ENCODE data around the gene PGS1. TPM values are rescaled to one million over a fixed set of nuclear protein-coding genes. Genes with fewer than 3 reads are reported as not detected.

The PGS1 gene
- total and polyA plus RNA-seq, 5 donors from 2014 or later: 29.6 to 50.1 (median 32.3) TPM

GRCh38 chr17:78430892-78431691, 52.6 kb downstream of the PGS1 start:
- Histone ChIP-seq H3K27ac (ENCODE audit: insufficient read depth, low read length, poor library complexity, severe bottlenecking) (no peak overlapping the region), H3K4me1 (ENCODE audit: control insufficient read depth, insufficient read depth, low read length, poor library complexity, severe bottlenecking) (no peaks in the 10 kb centered on the region), H3K36me3 (ENCODE audit: control insufficient read depth, insufficient read depth, low read length) (peaks cover 28% of the 10 kb centered on the region), H3K27me3 (ENCODE audit: control insufficient read depth, insufficient read depth, low read length) (no peaks in the 10 kb centered on the region), H3K4me3 (ENCODE audit: low read depth, low read length) (no peak overlapping the region), H3K9me3 (ENCODE audit: control insufficient read depth in 2 of 2, low read length in 2 of 2) (no peaks in the 10 kb centered on the region)
- H3K36me3 Mint-ChIP-seq: peaks cover 11% of the 10 kb centered on the region
- H3K27ac Mint-ChIP-seq: peak overlapping the region in 1 of 3 donors; percentile 63
- DNase-seq: no peak
- H3K9me3 Mint-ChIP-seq: no peaks in the 10 kb centered on the region
- H3K27me3 Mint-ChIP-seq: no peaks in the 10 kb centered on the region
- peaks cover 0 to 5% (median under 1%) of the 10 kb centered on the region in 4 donors for H3K4me1 Mint-ChIP-seq
- H3K4me3 Mint-ChIP-seq: no peak overlapping the region
- ATAC-seq (ENCODE audit: low read depth in 2 of 2): no peak

- Histone ChIP-seq H3K4me1 (ENCODE audit: control insufficient read depth, insufficient read depth, low read length, poor library complexity, severe bottlenecking) (no peaks in the 10 kb centered on the region), H3K4me3 (ENCODE audit: low read depth, low read length) (no peak overlapping the region), H3K9me3 (ENCODE audit: control insufficient read depth in 2 of 2, low read length in 2 of 2) (no peaks in the 10 kb centered on the region), H3K27me3 (ENCODE audit: control insufficient read depth, insufficient read depth, low read length) (no peaks in the 10 kb centered on the region), H3K36me3 (ENCODE audit: control insufficient read depth, insufficient read depth, low read length) (peaks cover 22% of the 10 kb centered on the region), H3K27ac (ENCODE audit: insufficient read depth, low read length, poor library complexity, severe bottlenecking) (no peak overlapping the region)
- Mint-ChIP-seq H3K4me1 (peaks cover 0 to 5% (median under 1%) of the 10 kb centered on the region in 4 donors), H3K36me3 (peaks cover 11% of the 10 kb centered on the region), H3K9me3 (no peaks in the 10 kb centered on the region), H3K4me3 (no peak overlapping the region), H3K27ac (no peak overlapping the region), H3K27me3 (no peaks in the 10 kb centered on the region)
- ATAC-seq (ENCODE audit: low read depth in 2 of 2) (no peak), DNase-seq (no peak)
Measured at GRCh38 chr17:78431692-78431958, 53.2 kb downstream of the PGS1 start.

- H3K36me3 Mint-ChIP-seq: peaks cover 11% of the 10 kb centered on the region
- no peak overlapping the region for H3K4me3 Mint-ChIP-seq
- no peak overlapping the region for H3K4me3 ChIP-seq (ENCODE audit: low read depth, low read length)
- H3K9me3 Mint-ChIP-seq: no peaks in the 10 kb centered on the region
- peaks cover 14% of the 10 kb centered on the region for H3K36me3 ChIP-seq (ENCODE audit: control insufficient read depth, insufficient read depth, low read length)
- no peak overlapping the region for H3K27ac ChIP-seq (ENCODE audit: insufficient read depth, low read length, poor library complexity, severe bottlenecking)
- H3K27me3 Mint-ChIP-seq: no peaks in the 10 kb centered on the region
- H3K4me1 Mint-ChIP-seq: peaks cover 0 to 5% (median under 1%) of the 10 kb centered on the region in 4 donors
- H3K9me3 ChIP-seq (ENCODE audit: control insufficient read depth in 2 of 2, low read length in 2 of 2): no peaks in the 10 kb centered on the region
- H3K27ac Mint-ChIP-seq: peak overlapping the region in 1 of 3 donors; percentile 56
- no peak for DNase-seq
- ATAC-seq (ENCODE audit: low read depth in 2 of 2): no peak
- H3K27me3 ChIP-seq (ENCODE audit: control insufficient read depth, insufficient read depth, low read length): no peaks in the 10 kb centered on the region
- H3K4me1 ChIP-seq (ENCODE audit: control insufficient read depth, insufficient read depth, low read length, poor library complexity, severe bottlenecking): no peaks in the 10 kb centered on the region
Measured at GRCh38 chr17:78432226-78433012, 54.0 kb downstream of the PGS1 start.

DNA sequence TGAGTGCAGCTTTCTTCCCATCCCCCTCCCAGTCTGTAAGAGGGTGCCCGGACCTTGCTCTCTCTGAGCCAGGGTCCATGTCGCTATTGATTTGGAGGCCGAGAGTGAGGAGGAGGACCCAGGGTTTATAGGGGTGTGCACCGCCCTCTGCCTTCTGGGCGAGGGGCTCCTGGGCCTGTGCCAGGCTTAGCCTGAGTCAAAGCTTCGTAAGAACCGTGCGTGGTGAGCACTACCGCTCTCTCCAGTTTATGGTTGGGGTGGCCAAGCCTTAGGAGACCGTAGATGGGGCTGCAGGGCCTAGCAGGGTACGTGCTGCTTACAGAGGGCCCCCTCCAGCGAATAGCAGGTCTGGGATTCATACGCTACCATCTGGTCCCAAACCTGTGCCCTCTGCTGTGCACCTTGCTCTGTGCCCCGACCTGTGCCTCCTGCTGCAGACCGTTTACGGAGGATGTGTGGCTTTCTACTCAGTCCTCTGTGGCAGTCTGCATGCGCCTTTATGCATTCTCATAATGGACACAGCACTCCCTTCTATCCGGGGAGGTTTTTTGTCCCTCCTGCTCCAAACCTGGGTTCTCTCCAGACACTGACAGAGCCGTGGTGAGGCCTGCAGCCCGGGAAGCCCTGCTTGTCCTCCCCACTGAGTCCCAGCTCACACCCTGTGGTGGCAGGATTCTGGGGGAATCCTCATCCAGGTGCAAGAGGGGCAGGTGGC, 54.7 kb downstream of the PGS1 start:
- DNase-seq (no peak), ATAC-seq (ENCODE audit: low read depth in 2 of 2) (no peak)
- Mint-ChIP-seq H3K27me3 (no peaks in the 10 kb centered on the region), H3K9me3 (no peaks in the 10 kb centered on the region), H3K4me3 (no peak overlapping the region), H3K4me1 (peaks cover 0 to 5% (median under 1%) of the 10 kb centered on the region in 4 donors), H3K36me3 (peaks cover 11% of the 10 kb centered on the region), H3K27ac (no peak overlapping the region)
- Histone ChIP-seq H3K4me1 (ENCODE audit: control insufficient read depth, insufficient read depth, low read length, poor library complexity, severe bottlenecking) (no peaks in the 10 kb centered on the region), H3K36me3 (ENCODE audit: control insufficient read depth, insufficient read depth, low read length) (peaks cover 14% of the 10 kb centered on the region), H3K27me3 (ENCODE audit: control insufficient read depth, insufficient read depth, low read length) (no peaks in the 10 kb centered on the region), H3K27ac (ENCODE audit: insufficient read depth, low read length, poor library complexity, severe bottlenecking) (no peak overlapping the region), H3K9me3 (ENCODE audit: control insufficient read depth in 2 of 2, low read length in 2 of 2) (no peaks in the 10 kb centered on the region), H3K4me3 (ENCODE audit: low read depth, low read length) (no peak overlapping the region)

- H3K4me3 Mint-ChIP-seq: no peak overlapping the region
- H3K36me3 Mint-ChIP-seq: peaks cover 8% of the 10 kb centered on the region
- Histone ChIP-seq H3K27ac (ENCODE audit: insufficient read depth, low read length, poor library complexity, severe bottlenecking) (no peak overlapping the region), H3K4me1 (ENCODE audit: control insufficient read depth, insufficient read depth, low read length, poor library complexity, severe bottlenecking) (no peaks in the 10 kb centered on the region), H3K27me3 (ENCODE audit: control insufficient read depth, insufficient read depth, low read length) (no peaks in the 10 kb centered on the region), H3K4me3 (ENCODE audit: low read depth, low read length) (no peak overlapping the region), H3K9me3 (ENCODE audit: control insufficient read depth in 2 of 2, low read length in 2 of 2) (no peaks in the 10 kb centered on the region), H3K36me3 (ENCODE audit: control insufficient read depth, insufficient read depth, low read length) (peaks cover 14% of the 10 kb centered on the region)
- peak overlapping the region in 1 of 3 donors; percentile 34 for H3K27ac Mint-ChIP-seq
- no peaks in the 10 kb centered on the region for H3K27me3 Mint-ChIP-seq
- no peaks in the 10 kb centered on the region for H3K9me3 Mint-ChIP-seq
- DNase-seq (no peak), ATAC-seq (ENCODE audit: low read depth in 2 of 2) (no peak)
- H3K4me1 Mint-ChIP-seq: peaks cover 0 to 5% (median under 1%) of the 10 kb centered on the region in 4 donors
Measured at GRCh38 chr17:78433780-78434335, 55.4 kb downstream of the PGS1 start.

GRCh38 chr17:78434455-78435329, 56.2 kb downstream of the PGS1 start:
- no peak for DNase-seq
- Histone ChIP-seq H3K27ac (ENCODE audit: insufficient read depth, low read length, poor library complexity, severe bottlenecking) (no peak overlapping the region), H3K9me3 (ENCODE audit: control insufficient read depth in 2 of 2, low read length in 2 of 2) (no peaks in the 10 kb centered on the region), H3K4me1 (ENCODE audit: control insufficient read depth, insufficient read depth, low read length, poor library complexity, severe bottlenecking) (no peaks in the 10 kb centered on the region), H3K36me3 (ENCODE audit: control insufficient read depth, insufficient read depth, low read length) (peaks cover 6% of the 10 kb centered on the region), H3K27me3 (ENCODE audit: control insufficient read depth, insufficient read depth, low read length) (no peaks in the 10 kb centered on the region), H3K4me3 (ENCODE audit: low read depth, low read length) (no peak overlapping the region)
- no peaks in the 10 kb centered on the region for H3K9me3 Mint-ChIP-seq
- no peak for ATAC-seq (ENCODE audit: low read depth in 2 of 2)
- H3K36me3 Mint-ChIP-seq: peaks cover 4% of the 10 kb centered on the region
- peaks cover 0 to 5% (median 3%) of the 10 kb centered on the region in 4 donors for H3K4me1 Mint-ChIP-seq
- H3K27ac Mint-ChIP-seq: no peak overlapping the region
- H3K4me3 Mint-ChIP-seq: no peak overlapping the region
- no peaks in the 10 kb centered on the region for H3K27me3 Mint-ChIP-seq
